ENCODE measurements around the gene ISM2.
"Not testable (repeated sequence)": the region's sequence is repeated elsewhere in the genome, so short reads cannot be mapped to it uniquely, and the experiment has no call there.

The ISM2 gene

GRCh38 chr14:77529963-77530362, 31.3 kb upstream of the ISM2 start:
- Histone ChIP-seq H3K27me3 (ENCODE audit: low read depth, low read length) (no peaks in the 10 kb centered on the region), H3K27ac (ENCODE audit: low read length) (no peak overlapping the region), H3K36me3 (ENCODE audit: control insufficient read depth in 1 of 2, insufficient read depth in 2 of 2, low read length in 2 of 2) (peaks cover 0 to 9% of the 10 kb centered on the region in 2 donors), H3K4me1 (ENCODE audit: control insufficient read depth in 1 of 2, insufficient read depth in 2 of 2, low read length in 2 of 2) (peaks cover 0 to 5% of the 10 kb centered on the region in 2 donors), H3K9me3 (ENCODE audit: control insufficient read depth in 1 of 2, low read length in 2 of 2) (no peaks in the 10 kb centered on the region), H3K4me3 (ENCODE audit: low read depth in 1 of 2, low read length in 2 of 2) (no peak overlapping the region)

GRCh38 chr14:77529213-77529612, 30.6 kb upstream of the ISM2 start:
- Histone ChIP-seq H3K27ac (ENCODE audit: low read length) (no peak overlapping the region), H3K4me1 (ENCODE audit: control insufficient read depth in 1 of 2, insufficient read depth in 2 of 2, low read length in 2 of 2) (peaks cover 0 to 5% of the 10 kb centered on the region in 2 donors), H3K4me3 (ENCODE audit: low read depth in 1 of 2, low read length in 2 of 2) (no peak overlapping the region), H3K9me3 (ENCODE audit: control insufficient read depth in 1 of 2, low read length in 2 of 2) (no peaks in the 10 kb centered on the region), H3K36me3 (ENCODE audit: control insufficient read depth in 1 of 2, insufficient read depth in 2 of 2, low read length in 2 of 2) (peaks cover 0 to 6% of the 10 kb centered on the region in 2 donors), H3K27me3 (ENCODE audit: low read depth, low read length) (no peaks in the 10 kb centered on the region)

- not testable (repeated sequence) for H3K4me3 ChIP-seq (ENCODE audit: low read depth in 1 of 2, low read length in 2 of 2); H3K9me3 ChIP-seq (ENCODE audit: control insufficient read depth in 1 of 2, low read length in 2 of 2); H3K27me3 ChIP-seq (ENCODE audit: low read depth, low read length); H3K36me3 ChIP-seq (ENCODE audit: control insufficient read depth in 1 of 2, insufficient read depth in 2 of 2, low read length in 2 of 2); H3K27ac ChIP-seq (ENCODE audit: low read length); H3K4me1 ChIP-seq (ENCODE audit: control insufficient read depth in 1 of 2, insufficient read depth in 2 of 2, low read length in 2 of 2)
Observed at GRCh38 chr14:77528701-77529100, 30.1 kb upstream of the ISM2 start.

- no peak overlapping the region for H3K4me3 ChIP-seq (ENCODE audit: low read depth in 1 of 2, low read length in 2 of 2)
- H3K4me1 ChIP-seq (ENCODE audit: control insufficient read depth in 1 of 2, insufficient read depth in 2 of 2, low read length in 2 of 2) = peaks cover 0 to 5% of the 10 kb centered on the region in 2 donors
- H3K27ac ChIP-seq (ENCODE audit: low read length) = no peak overlapping the region
- H3K36me3 ChIP-seq (ENCODE audit: control insufficient read depth in 1 of 2, insufficient read depth in 2 of 2, low read length in 2 of 2) = peaks cover under 1 to 20% of the 10 kb centered on the region in 2 donors
- no peaks in the 10 kb centered on the region for H3K27me3 ChIP-seq (ENCODE audit: low read depth, low read length)
- H3K9me3 ChIP-seq (ENCODE audit: control insufficient read depth in 1 of 2, low read length in 2 of 2) = no peaks in the 10 kb centered on the region
Observed at GRCh38 chr14:77526266-77526665, 27.6 kb upstream of the ISM2 start.

GRCh38 chr14:77524536-77524935, 25.9 kb upstream of the ISM2 start:
- no peaks in the 10 kb centered on the region for H3K27me3 ChIP-seq (ENCODE audit: low read depth, low read length)
- no peaks in the 10 kb centered on the region for H3K9me3 ChIP-seq (ENCODE audit: control insufficient read depth in 1 of 2, low read length in 2 of 2)
- H3K36me3 ChIP-seq (ENCODE audit: control insufficient read depth in 1 of 2, insufficient read depth in 2 of 2, low read length in 2 of 2) = peaks cover 12 to 32% of the 10 kb centered on the region in 2 donors
- H3K4me3 ChIP-seq (ENCODE audit: low read depth in 1 of 2, low read length in 2 of 2) = no peak overlapping the region
- H3K27ac ChIP-seq (ENCODE audit: low read length) = no peak overlapping the region
- peaks cover 0 to 5% of the 10 kb centered on the region in 2 donors for H3K4me1 ChIP-seq (ENCODE audit: control insufficient read depth in 1 of 2, insufficient read depth in 2 of 2, low read length in 2 of 2)

GRCh38 chr14:77523109-77523508, 24.5 kb upstream of the ISM2 start:
- no peaks in the 10 kb centered on the region for H3K9me3 ChIP-seq (ENCODE audit: control insufficient read depth in 1 of 2, low read length in 2 of 2)
- H3K4me1 ChIP-seq (ENCODE audit: control insufficient read depth in 1 of 2, insufficient read depth in 2 of 2, low read length in 2 of 2) = peaks cover 0 to 5% of the 10 kb centered on the region in 2 donors
- H3K36me3 ChIP-seq (ENCODE audit: control insufficient read depth in 1 of 2, insufficient read depth in 2 of 2, low read length in 2 of 2) = peaks cover 20 to 36% of the 10 kb centered on the region in 2 donors
- H3K4me3 ChIP-seq (ENCODE audit: low read depth in 1 of 2, low read length in 2 of 2) = no peak overlapping the region
- no peak overlapping the region for H3K27ac ChIP-seq (ENCODE audit: low read length)
- no peaks in the 10 kb centered on the region for H3K27me3 ChIP-seq (ENCODE audit: low read depth, low read length)

GRCh38 chr14:77520555-77520954, 21.9 kb upstream of the ISM2 start:
- H3K27ac ChIP-seq (ENCODE audit: low read length) = no peak overlapping the region
- peaks cover 36 to 41% of the 10 kb centered on the region in 2 donors for H3K36me3 ChIP-seq (ENCODE audit: control insufficient read depth in 1 of 2, insufficient read depth in 2 of 2, low read length in 2 of 2)
- H3K27me3 ChIP-seq (ENCODE audit: low read depth, low read length) = no peaks in the 10 kb centered on the region
- no peaks in the 10 kb centered on the region for H3K9me3 ChIP-seq (ENCODE audit: control insufficient read depth in 1 of 2, low read length in 2 of 2)
- H3K4me1 ChIP-seq (ENCODE audit: control insufficient read depth in 1 of 2, insufficient read depth in 2 of 2, low read length in 2 of 2) = no peaks in the 10 kb centered on the region
- H3K4me3 ChIP-seq (ENCODE audit: low read depth in 1 of 2, low read length in 2 of 2) = no peak overlapping the region

- peaks cover 43 to 62% of the 10 kb centered on the region in 2 donors for H3K36me3 ChIP-seq (ENCODE audit: control insufficient read depth in 1 of 2, insufficient read depth in 2 of 2, low read length in 2 of 2)
- no peaks in the 10 kb centered on the region for H3K9me3 ChIP-seq (ENCODE audit: control insufficient read depth in 1 of 2, low read length in 2 of 2)
- no peak overlapping the region for H3K4me3 ChIP-seq (ENCODE audit: low read depth in 1 of 2, low read length in 2 of 2)
- H3K27me3 ChIP-seq (ENCODE audit: low read depth, low read length) = no peaks in the 10 kb centered on the region
- no peak overlapping the region for H3K27ac ChIP-seq (ENCODE audit: low read length)
- H3K4me1 ChIP-seq (ENCODE audit: control insufficient read depth in 1 of 2, insufficient read depth in 2 of 2, low read length in 2 of 2) = no peaks in the 10 kb centered on the region
Observed at GRCh38 chr14:77516126-77516525, 17.5 kb upstream of the ISM2 start.

- no peaks in the 10 kb centered on the region for H3K27me3 ChIP-seq (ENCODE audit: low read depth, low read length)
- H3K4me1 ChIP-seq (ENCODE audit: control insufficient read depth in 1 of 2, insufficient read depth in 2 of 2, low read length in 2 of 2) = no peaks in the 10 kb centered on the region
- H3K4me3 ChIP-seq (ENCODE audit: low read depth in 1 of 2, low read length in 2 of 2) = no peak overlapping the region
- H3K27ac ChIP-seq (ENCODE audit: low read length) = no peak overlapping the region
- H3K9me3 ChIP-seq (ENCODE audit: control insufficient read depth in 1 of 2, low read length in 2 of 2) = no peaks in the 10 kb centered on the region
- peaks cover 35 to 50% of the 10 kb centered on the region in 2 donors for H3K36me3 ChIP-seq (ENCODE audit: control insufficient read depth in 1 of 2, insufficient read depth in 2 of 2, low read length in 2 of 2)
Observed at GRCh38 chr14:77511486-77512162, 13.0 kb upstream of the ISM2 start.

GRCh38 chr14:77509366-77509765, 10.8 kb upstream of the ISM2 start:
- H3K9me3 ChIP-seq (ENCODE audit: control insufficient read depth in 1 of 2, low read length in 2 of 2) = no peaks in the 10 kb centered on the region
- no peaks in the 10 kb centered on the region for H3K27me3 ChIP-seq (ENCODE audit: low read depth, low read length)
- peaks cover 34 to 39% of the 10 kb centered on the region in 2 donors for H3K36me3 ChIP-seq (ENCODE audit: control insufficient read depth in 1 of 2, insufficient read depth in 2 of 2, low read length in 2 of 2)
- no peaks in the 10 kb centered on the region for H3K4me1 ChIP-seq (ENCODE audit: control insufficient read depth in 1 of 2, insufficient read depth in 2 of 2, low read length in 2 of 2)
- H3K27ac ChIP-seq (ENCODE audit: low read length) = no peak overlapping the region
- H3K4me3 ChIP-seq (ENCODE audit: low read depth in 1 of 2, low read length in 2 of 2) = no peak overlapping the region

GRCh38 chr14:77508876-77509275, 10.3 kb upstream of the ISM2 start:
- Histone ChIP-seq H3K9me3 (ENCODE audit: control insufficient read depth in 1 of 2, low read length in 2 of 2) (peaks cover 0 to 2% of the 10 kb centered on the region in 2 donors), H3K36me3 (ENCODE audit: control insufficient read depth in 1 of 2, insufficient read depth in 2 of 2, low read length in 2 of 2) (peaks cover 32 to 34% of the 10 kb centered on the region in 2 donors), H3K4me1 (ENCODE audit: control insufficient read depth in 1 of 2, insufficient read depth in 2 of 2, low read length in 2 of 2) (no peaks in the 10 kb centered on the region), H3K27me3 (ENCODE audit: low read depth, low read length) (no peaks in the 10 kb centered on the region), H3K4me3 (ENCODE audit: low read depth in 1 of 2, low read length in 2 of 2) (no peak overlapping the region), H3K27ac (ENCODE audit: low read length) (no peak overlapping the region)

GRCh38 chr14:77508249-77508648, 9.6 kb upstream of the ISM2 start:
- Histone ChIP-seq H3K9me3 (ENCODE audit: control insufficient read depth in 1 of 2, low read length in 2 of 2) (peaks cover 0 to 3% of the 10 kb centered on the region in 2 donors), H3K4me3 (ENCODE audit: low read depth in 1 of 2, low read length in 2 of 2) (no peak overlapping the region), H3K27ac (ENCODE audit: low read length) (no peak overlapping the region), H3K27me3 (ENCODE audit: low read depth, low read length) (no peaks in the 10 kb centered on the region), H3K4me1 (ENCODE audit: control insufficient read depth in 1 of 2, insufficient read depth in 2 of 2, low read length in 2 of 2) (no peaks in the 10 kb centered on the region), H3K36me3 (ENCODE audit: control insufficient read depth in 1 of 2, insufficient read depth in 2 of 2, low read length in 2 of 2) (peaks cover 32% of the 10 kb centered on the region in 2 donors)
